Adrenal gland (tissue), 5 donors: ENCODE results near the gene TFR2.

ENCODE experiments used
- POLR2A ChIP-seq, 2 donors: fragments of 450-650 bp; IDR thresholded peaks; one replicate each; pipeline ENCODE4 v1.6.1; 2017; ENCODE audit warnings: antibody characterized with exemption in 2 of 2, mild to moderate bottlenecking in 2 of 2, moderate library complexity in 1 of 2
- TF ChIP-seq, protein P1 (sequence below), 6 experiments: fragments of 450-650 bp in 4 of 6; fragments of 200-600 bp in 2 of 6; sonication (generic) in 1 of 6; IDR thresholded peaks; 1 replicate in 5 of 6; 2 replicates in 1 of 6; pipeline versions ENCODE4 v1.5.1 to v1.8.0; 2016 to 2021; ENCODE audit warnings: antibody characterized with exemption in 6 of 6, mild to moderate bottlenecking in 2 of 6, moderate library complexity in 1 of 6
- donor health status: DM: no; HTN: no; CAD: no.

DNA sequence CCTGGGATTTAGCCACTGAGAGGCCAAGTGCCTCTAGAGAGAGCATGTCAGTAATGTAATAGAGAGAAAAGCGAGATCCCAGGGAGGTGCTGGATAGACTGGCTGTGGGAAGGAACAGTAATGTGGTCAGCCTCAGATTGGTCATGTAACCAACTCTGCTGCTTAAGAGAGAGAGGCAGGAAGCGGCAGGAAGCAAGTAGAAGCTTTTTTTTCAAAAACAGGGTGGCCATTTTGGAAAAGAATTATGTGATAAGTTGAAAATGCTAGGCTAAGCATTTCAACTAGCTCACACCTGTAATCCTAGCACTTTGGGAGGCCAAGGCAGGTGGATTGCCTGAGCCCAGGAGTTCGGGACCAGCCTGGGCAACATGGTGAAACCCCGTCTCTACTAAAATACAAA is 42.9 kb downstream of the TFR2 start:
- TF ChIP-seq, protein P1, sequence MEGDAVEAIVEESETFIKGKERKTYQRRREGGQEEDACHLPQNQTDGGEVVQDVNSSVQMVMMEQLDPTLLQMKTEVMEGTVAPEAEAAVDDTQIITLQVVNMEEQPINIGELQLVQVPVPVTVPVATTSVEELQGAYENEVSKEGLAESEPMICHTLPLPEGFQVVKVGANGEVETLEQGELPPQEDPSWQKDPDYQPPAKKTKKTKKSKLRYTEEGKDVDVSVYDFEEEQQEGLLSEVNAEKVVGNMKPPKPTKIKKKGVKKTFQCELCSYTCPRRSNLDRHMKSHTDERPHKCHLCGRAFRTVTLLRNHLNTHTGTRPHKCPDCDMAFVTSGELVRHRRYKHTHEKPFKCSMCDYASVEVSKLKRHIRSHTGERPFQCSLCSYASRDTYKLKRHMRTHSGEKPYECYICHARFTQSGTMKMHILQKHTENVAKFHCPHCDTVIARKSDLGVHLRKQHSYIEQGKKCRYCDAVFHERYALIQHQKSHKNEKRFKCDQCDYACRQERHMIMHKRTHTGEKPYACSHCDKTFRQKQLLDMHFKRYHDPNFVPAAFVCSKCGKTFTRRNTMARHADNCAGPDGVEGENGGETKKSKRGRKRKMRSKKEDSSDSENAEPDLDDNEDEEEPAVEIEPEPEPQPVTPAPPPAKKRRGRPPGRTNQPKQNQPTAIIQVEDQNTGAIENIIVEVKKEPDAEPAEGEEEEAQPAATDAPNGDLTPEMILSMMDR (IDR thresholded peaks at IDR 0.05) = no peak
- no peak for TF ChIP-seq POLR2A (IDR thresholded peaks at IDR 0.05)
